Measurements from ENCODE around the gene TBC1D13.

GRCh38 chr9:128773049-128773448, 14.0 kb upstream of the TBC1D13 start:
- TF ChIP-seq SP4 (CRISPR knock-in tag; IDR thresholded peaks at IDR 0.05) (no peak), SP2 (CRISPR knock-in tag; IDR thresholded peaks at IDR 0.05) (no peak), MTA1 (CRISPR knock-in tag; IDR thresholded peaks at IDR 0.05; ENCODE audit: borderline replicate concordance) (no peak), GABPA (IDR thresholded peaks at IDR 0.05; ENCODE audit: low read depth, low read length) (no peak), GABPA (CRISPR knock-in tag; IDR thresholded peaks at IDR 0.05; ENCODE audit: low read depth) (no peak), EP300 (IDR thresholded peaks at IDR 0.05; ENCODE audit: low read depth in 2 of 2, low read length in 2 of 2) (no peak), EP300 (CRISPR knock-in tag; IDR thresholded peaks at IDR 0.05; ENCODE audit: borderline replicate concordance) (no peak)
